ENCODE data around the gene DNAI1.

- no peak for TF ChIP-seq POLR2AphosphoS5 (IDR thresholded peaks at IDR 0.05; ENCODE audit: low read depth, low read length)
- no peak for TF ChIP-seq POLR2A (IDR thresholded peaks at IDR 0.05; ENCODE audit: low read depth, low read length)
Observed at GRCh38 chr9:34524349-34524748, 65.7 kb downstream of the DNAI1 start.

Data from GM12892 (cell line).